ENCODE data around the gene FAM83B.
"Not testable (repeated sequence)": the region's sequence is repeated elsewhere in the genome, so short reads cannot be mapped to it uniquely, and the experiment has no call there.

The FAM83B gene, protein sequence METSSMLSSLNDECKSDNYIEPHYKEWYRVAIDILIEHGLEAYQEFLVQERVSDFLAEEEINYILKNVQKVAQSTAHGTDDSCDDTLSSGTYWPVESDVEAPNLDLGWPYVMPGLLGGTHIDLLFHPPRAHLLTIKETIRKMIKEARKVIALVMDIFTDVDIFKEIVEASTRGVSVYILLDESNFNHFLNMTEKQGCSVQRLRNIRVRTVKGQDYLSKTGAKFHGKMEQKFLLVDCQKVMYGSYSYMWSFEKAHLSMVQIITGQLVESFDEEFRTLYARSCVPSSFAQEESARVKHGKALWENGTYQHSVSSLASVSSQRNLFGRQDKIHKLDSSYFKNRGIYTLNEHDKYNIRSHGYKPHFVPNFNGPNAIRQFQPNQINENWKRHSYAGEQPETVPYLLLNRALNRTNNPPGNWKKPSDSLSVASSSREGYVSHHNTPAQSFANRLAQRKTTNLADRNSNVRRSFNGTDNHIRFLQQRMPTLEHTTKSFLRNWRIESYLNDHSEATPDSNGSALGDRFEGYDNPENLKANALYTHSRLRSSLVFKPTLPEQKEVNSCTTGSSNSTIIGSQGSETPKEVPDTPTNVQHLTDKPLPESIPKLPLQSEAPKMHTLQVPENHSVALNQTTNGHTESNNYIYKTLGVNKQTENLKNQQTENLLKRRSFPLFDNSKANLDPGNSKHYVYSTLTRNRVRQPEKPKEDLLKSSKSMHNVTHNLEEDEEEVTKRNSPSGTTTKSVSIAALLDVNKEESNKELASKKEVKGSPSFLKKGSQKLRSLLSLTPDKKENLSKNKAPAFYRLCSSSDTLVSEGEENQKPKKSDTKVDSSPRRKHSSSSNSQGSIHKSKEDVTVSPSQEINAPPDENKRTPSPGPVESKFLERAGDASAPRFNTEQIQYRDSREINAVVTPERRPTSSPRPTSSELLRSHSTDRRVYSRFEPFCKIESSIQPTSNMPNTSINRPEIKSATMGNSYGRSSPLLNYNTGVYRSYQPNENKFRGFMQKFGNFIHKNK

DNA sequence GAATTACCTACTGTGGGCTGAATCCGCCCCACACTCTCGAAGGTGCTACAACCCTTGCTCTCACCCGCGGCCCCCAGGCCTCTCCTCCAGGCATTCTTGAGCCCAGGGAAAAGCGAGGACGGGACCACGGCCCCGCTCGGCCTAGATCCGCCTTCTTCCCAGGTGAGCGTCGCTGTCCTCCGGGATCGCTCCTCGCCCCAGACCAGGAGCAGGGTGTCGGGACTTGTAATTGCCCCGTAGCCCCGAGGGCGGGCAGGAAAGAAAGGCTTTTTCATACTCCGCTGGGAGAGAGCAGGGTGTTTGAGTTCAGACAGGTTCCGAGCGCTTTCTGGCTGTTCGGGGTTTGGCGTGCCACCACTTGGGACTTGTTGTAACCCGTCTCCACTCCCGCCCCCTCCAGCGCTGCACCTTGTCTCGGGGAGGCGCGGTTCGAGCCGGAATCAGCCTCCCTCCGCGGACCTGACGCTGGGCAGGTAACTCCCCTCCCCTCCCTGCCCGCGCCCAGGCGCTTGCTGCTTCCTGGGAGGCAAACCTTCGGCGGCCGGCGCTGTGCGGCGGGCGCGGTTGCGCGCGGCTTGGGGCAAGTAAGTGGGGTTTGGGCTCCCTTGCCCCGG lies at the start of gene FAM83B:
FAM83B (plus strand) TSS at position 529 of the 614 bp plus-strand sequence. CDS start 23,476 bp downstream, outside the sequence.
- TF ChIP-seq, protein P1, sequence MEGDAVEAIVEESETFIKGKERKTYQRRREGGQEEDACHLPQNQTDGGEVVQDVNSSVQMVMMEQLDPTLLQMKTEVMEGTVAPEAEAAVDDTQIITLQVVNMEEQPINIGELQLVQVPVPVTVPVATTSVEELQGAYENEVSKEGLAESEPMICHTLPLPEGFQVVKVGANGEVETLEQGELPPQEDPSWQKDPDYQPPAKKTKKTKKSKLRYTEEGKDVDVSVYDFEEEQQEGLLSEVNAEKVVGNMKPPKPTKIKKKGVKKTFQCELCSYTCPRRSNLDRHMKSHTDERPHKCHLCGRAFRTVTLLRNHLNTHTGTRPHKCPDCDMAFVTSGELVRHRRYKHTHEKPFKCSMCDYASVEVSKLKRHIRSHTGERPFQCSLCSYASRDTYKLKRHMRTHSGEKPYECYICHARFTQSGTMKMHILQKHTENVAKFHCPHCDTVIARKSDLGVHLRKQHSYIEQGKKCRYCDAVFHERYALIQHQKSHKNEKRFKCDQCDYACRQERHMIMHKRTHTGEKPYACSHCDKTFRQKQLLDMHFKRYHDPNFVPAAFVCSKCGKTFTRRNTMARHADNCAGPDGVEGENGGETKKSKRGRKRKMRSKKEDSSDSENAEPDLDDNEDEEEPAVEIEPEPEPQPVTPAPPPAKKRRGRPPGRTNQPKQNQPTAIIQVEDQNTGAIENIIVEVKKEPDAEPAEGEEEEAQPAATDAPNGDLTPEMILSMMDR (conservative IDR thresholded peaks at IDR 0.05; ENCODE audit: low read depth, low read length): no peak
- Histone ChIP-seq H3K4me3 (IDR thresholded peaks at IDR 0.05; ENCODE audit: insufficient read depth, low read depth, low read length) (no peak within 1 kb of the TSS), H3K4me1 (ENCODE audit: low read depth, poor library complexity, severe bottlenecking) (peaks cover 15% of the 10 kb centered on the region), H3K36me3 (ENCODE audit: insufficient read depth) (no peaks in the 10 kb centered on the region), H3K4me2 (no peak within 1 kb of the TSS), H2AFZ (ENCODE audit: low read depth) (no peak within 1 kb of the TSS), H4K20me1 (ENCODE audit: insufficient read depth) (no peaks in the 10 kb centered on the region), H3K27ac (no peak within 1 kb of the TSS), H3K9ac (no peak within 1 kb of the TSS), H3K27me3 (ENCODE audit: insufficient read depth, low read depth) (no peaks in the 10 kb centered on the region), H3K79me2 (ENCODE audit: insufficient read depth, low read depth) (no peaks in the 10 kb centered on the region)

DNA sequence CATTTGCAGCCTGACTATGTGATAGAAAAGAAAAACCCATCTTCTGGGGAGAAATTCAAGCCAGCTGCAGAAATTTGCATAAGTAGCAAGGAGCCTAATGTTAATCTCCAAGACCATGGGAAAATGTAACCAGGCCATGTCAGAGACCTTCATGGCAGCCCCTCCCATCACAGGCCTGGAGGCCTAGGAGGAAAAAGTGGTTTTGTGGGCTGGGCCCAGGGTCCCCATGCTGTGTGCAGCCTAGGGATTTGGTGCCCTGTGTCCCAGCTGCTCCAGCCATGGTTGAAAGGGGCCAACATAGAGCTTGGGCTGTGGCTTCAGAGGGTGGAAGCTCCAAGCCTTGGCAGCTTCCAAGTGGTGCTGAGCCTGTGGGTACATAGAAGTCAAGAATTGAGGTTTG lies 49.7 kb upstream of the FAM83B start:
- H3K4me2 ChIP-seq; H3K9ac ChIP-seq; H4K20me1 ChIP-seq (ENCODE audit: insufficient read depth); H3K79me2 ChIP-seq (ENCODE audit: insufficient read depth, low read depth); H3K4me3 ChIP-seq (IDR thresholded peaks at IDR 0.05; ENCODE audit: insufficient read depth, low read depth, low read length); H3K27ac ChIP-seq; H3K36me3 ChIP-seq (ENCODE audit: insufficient read depth); H2AFZ ChIP-seq (ENCODE audit: low read depth); H3K4me1 ChIP-seq (ENCODE audit: low read depth, poor library complexity, severe bottlenecking); H3K27me3 ChIP-seq (ENCODE audit: insufficient read depth, low read depth): not testable (repeated sequence)

DNA sequence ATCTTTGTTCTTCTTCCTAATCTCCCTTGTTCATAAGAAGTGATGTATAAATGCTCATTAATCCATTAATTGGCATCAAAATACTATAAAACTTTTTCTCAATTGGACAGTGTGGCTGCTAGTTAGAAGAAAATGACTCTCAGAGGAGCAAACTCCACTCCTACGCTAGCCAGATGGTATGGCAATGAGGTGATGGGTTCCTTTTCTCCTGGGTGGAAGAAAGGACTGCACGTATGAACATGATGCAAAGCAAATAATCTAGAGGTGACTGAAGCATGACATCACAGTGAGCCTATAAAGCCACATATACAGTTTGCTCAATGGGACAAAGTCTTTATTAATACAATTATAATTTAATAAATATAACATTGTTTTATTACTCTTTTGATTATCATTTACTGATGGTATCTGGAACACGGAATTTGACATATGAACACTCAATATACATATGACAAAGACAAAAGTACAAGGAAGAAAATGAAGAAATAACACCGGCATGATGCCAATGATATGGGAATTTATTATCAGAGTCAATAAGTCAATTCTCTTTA lies 46.4 kb upstream of the FAM83B start:
- H3K4me1 ChIP-seq (ENCODE audit: low read depth, poor library complexity, severe bottlenecking): peaks cover 6% of the 10 kb centered on the region
- H3K9ac ChIP-seq: no peak overlapping the region
- H3K79me2 ChIP-seq (ENCODE audit: insufficient read depth, low read depth): no peaks in the 10 kb centered on the region
- H3K4me3 ChIP-seq (IDR thresholded peaks at IDR 0.05; ENCODE audit: insufficient read depth, low read depth, low read length): no peak overlapping the region
- H3K4me2 ChIP-seq: no peak overlapping the region
- H4K20me1 ChIP-seq (ENCODE audit: insufficient read depth): no peaks in the 10 kb centered on the region
- H2AFZ ChIP-seq (ENCODE audit: low read depth): no peak overlapping the region
- TF ChIP-seq, protein P1 (conservative IDR thresholded peaks at IDR 0.05; ENCODE audit: low read depth, low read length): no peak
- H3K27ac ChIP-seq: no peak overlapping the region
- no peaks in the 10 kb centered on the region for H3K36me3 ChIP-seq (ENCODE audit: insufficient read depth)
- no peaks in the 10 kb centered on the region for H3K27me3 ChIP-seq (ENCODE audit: insufficient read depth, low read depth)

DNA sequence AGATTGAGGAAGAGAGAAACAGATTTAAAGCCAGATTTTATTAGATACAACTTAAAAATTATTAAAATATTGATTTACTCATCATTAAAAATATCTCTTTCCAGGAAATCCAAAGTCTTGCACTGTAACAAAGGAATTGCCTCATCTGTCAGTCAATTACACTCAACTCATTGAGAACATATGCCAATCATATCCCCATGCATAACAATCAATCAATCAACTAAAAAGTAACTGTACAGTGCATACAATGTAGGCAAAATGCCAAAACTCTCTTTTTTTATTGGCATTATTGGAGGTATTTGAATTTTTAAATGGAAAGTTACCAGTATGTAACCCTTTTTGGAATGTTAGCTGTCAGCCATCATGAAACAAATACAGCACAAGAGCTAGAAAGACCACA lies 45.3 kb upstream of the FAM83B start:
- Histone ChIP-seq H3K36me3 (ENCODE audit: insufficient read depth) (no peaks in the 10 kb centered on the region), H3K4me1 (ENCODE audit: low read depth, poor library complexity, severe bottlenecking) (peaks cover 6% of the 10 kb centered on the region), H3K4me2 (no peak overlapping the region), H3K4me3 (IDR thresholded peaks at IDR 0.05; ENCODE audit: insufficient read depth, low read depth, low read length) (no peak overlapping the region), H3K9ac (no peak overlapping the region), H3K79me2 (ENCODE audit: insufficient read depth, low read depth) (no peaks in the 10 kb centered on the region), H4K20me1 (ENCODE audit: insufficient read depth) (no peaks in the 10 kb centered on the region), H3K27ac (no peak overlapping the region), H2AFZ (ENCODE audit: low read depth) (no peak overlapping the region), H3K27me3 (ENCODE audit: insufficient read depth, low read depth) (no peaks in the 10 kb centered on the region)
- TF ChIP-seq, protein P1 (conservative IDR thresholded peaks at IDR 0.05; ENCODE audit: low read depth, low read length): no peak

Measured in KMS-11 (cell line).